ENCODE data around the gene TMEM231.
"Not testable (repeated sequence)": the region's sequence is repeated elsewhere in the genome, so short reads cannot be mapped to it uniquely, and the experiment has no call there.

The TMEM231 gene

DNA sequence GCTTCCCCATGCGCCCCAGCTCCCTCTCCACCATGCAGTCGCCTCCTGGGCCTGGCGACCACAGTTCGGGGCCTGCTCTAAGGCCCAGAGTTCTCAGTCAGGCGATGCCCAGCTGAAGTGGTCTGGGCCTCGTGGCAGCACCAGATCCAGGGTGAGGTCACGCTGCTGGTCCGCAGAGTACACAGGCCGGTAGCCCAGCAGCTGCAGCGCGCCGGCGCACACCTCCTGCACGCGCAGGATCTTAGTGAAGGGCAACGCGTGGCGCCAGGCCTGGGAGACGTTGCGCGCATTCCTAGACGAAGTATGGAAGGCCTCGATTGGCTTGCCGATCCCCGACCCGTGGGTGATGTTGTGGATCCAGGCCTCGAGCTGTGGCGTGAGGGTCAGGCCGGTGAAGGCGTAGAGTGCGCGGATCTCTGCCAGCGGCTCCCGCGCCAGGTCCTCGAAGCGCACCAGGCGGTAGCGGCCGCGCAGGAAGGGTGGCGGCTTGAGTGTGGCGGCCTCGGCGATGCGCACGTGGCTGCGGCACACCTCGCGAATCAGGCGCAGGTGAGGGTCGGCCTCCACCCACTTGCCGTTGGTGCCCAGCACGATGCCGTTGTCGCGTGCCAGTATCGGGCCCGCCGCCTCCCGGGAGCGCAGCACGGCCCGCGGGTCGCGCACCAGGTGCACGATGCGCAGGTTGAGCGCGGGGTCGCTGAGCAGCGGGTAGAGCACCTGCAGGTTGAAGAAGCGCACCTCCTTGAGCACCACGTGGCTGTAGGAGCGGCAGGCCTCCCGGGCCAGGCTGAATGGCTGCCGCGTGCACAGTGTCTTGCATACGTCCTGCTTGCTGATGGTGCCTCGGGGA, 26.8 kb downstream of the TMEM231 start:
- DNase-seq = no peak

DNA sequence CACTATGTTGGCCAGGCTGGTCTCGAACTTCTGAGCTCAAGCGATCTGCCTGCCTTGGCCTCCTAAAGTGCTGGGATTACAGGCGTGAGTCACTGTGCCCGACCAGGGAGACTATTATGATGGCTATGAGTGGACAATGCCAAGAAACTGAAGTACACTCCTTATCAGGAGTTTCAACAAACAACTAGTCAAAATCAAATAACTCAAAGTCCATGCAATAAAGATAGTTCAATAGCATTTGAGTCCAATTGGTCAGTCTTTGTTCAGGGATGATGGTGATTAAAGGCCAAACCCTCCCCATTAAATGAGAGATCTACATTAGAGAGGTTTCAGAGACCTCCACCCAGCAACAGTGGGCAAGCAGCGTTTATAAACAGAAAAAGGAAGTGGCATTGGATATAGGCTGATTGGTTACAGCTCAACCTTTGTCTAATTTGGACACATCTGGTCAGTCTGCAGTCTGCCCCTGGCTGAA, 28.2 kb downstream of the TMEM231 start:
- DNase-seq = no peak

GRCh38 chr16:75526032-75526790, 29.8 kb downstream of the TMEM231 start:
- DNase-seq = no peak

GRCh38 chr16:75519175-75519574, 36.9 kb downstream of the TMEM231 start:
- no peak for DNase-seq

GRCh38 chr16:75516189-75516966, 39.7 kb downstream of the TMEM231 start:
- not testable (repeated sequence) for DNase-seq

DNA sequence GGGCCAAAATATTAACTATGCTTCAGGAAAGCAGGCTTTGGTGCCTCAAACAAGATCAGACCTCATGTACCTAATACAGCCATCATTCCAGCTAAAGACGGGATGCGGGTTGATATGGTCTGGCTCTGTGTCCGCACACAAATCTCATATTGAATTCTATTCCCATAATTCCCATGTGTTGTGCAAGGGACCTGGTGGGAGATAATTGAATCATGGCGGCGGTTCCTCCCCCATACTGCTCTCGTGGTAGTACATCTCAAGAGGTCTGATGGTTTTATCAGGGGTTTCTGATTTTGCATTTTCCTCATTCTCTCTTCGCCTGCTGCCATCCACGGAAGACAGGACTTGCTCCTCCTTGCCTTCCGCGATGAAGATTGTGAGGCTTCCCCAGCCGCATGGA, 41.8 kb downstream of the TMEM231 start:
- no peak for DNase-seq

DNA sequence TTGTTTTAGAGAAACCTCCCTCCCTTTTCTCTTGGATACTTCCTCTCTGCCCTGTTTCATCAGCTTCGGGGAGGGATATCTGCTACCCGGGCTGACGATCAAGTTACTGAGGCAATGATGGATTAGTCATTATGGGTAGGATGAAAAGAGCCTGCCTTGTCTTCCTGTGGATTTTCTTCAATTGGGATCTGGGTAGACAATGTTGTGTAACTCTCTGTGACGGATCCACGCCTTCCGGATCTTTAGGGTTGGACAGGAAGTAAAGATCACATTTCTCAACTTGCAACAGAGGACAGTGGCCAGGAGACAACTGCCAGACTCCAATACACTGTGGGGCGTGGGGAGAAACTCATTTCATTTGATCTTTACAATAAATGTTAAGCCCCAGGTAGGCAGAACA, 49.5 kb downstream of the TMEM231 start:
- DNase-seq = no peak

- no peak for DNase-seq
These were observed 49.9 kb downstream of the TMEM231 start for GRCh38 chr16:75506107-75506506.

DNA sequence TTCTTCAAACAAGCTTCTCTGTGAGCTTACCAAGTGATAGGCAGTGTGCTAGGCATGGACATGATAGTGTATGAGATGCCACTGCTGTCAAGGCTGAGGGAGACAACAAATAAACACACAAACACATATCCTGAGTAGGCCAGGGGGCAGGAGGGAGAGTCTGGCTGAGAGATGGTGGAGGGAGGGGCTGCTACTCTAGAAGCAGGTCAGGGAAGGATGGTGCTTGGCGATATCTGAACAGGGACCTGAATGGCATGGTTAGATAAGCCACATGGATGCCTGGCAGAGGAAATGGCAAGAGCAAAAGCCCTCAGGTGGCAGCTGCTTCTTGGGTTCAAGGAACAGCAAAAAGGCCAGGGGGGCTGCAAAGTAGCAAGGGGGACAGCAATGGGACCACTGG, 52.3 kb downstream of the TMEM231 start:
- DNase-seq = no peak

DNA sequence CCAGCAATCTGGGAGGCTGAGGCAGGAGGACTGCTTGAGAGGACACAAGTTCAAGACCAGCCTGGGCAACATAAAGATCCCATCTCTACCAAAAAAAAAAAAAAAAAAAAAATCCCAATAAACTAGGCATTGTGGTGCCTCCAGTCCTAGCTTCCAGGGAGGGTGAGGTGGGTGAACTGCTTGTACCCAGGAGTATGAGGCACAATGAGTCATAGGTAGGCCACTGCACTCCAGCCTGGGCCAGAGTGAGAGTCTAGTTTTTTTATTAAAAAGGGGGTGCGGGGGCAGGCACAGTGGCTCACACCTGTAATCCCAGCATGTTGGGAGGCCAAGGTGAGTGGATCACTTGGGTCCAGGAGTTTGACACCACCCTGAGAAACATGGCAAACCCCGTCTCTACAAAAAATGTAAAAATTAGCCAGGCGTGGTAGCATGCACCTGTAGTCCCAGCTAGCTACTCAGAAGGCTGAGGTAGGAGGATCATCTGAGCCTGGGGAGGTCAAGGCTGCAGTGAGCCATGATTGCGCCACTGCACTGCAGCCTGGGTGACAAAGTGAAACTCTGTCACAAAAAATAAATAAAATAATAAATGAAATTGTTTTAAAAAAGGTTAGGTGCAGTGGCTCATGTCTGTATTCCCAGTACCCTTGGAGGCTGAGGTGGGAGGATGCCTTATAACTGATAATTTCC, 53.0 kb downstream of the TMEM231 start:
- no peak for DNase-seq

DNA sequence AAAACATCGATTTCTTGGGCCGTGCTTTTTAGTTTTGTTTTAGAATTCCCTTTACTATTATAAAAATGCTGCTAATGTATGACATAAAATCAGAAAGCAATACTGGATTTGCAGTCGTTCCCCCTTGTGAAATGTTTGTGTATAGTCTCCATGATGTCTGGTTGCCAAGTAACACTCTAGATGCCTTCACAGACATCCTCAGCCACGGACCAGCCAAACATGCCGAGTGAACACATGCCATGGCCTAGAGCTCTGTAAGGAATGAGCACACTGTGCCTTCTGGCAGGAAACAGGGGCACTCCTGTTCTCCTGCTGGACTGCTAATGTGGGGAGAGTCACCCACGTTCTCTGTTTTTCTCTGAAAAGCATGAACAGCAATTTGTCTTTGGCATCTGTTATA, 54.2 kb downstream of the TMEM231 start:
- not testable (repeated sequence) for DNase-seq

- no peak for DNase-seq
These were observed 54.7 kb downstream of the TMEM231 start for GRCh38 chr16:75501359-75501758.

- DNase-seq = not testable (repeated sequence)
These were observed 57.3 kb downstream of the TMEM231 start for GRCh38 chr16:75498605-75499322.

GRCh38 chr16:75497558-75497957, 58.5 kb downstream of the TMEM231 start:
- DNase-seq = no peak

DNA sequence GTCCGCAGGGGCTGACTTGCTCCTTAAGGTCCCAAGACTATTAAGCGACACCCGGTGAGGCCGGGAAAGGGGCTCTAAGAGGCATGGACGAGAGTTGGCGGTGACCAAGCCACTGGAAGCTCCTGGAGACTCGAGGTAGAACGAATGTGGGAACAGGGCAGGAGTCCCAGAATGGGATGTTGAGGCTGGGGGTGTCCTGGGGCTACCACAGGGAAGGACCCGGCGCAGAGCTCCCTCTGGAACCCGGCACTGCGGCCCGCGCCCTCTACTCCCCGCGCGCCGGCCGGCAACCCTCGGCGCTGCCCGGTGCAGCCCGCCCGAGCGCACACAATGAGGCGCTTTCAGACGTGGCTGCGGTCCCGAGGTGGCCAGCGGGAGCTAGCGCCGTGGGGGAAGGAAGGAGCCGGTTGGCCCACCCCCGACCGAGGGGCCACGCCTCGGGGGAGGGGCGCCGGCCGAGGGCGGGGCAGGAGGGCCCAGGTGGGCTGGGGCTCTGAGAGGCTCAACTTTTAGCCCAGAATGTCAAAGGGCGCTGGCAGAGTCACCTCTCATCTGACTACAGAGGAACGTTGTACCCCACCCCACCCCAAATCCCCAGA, 60.9 kb downstream of the TMEM231 start, which contains the start of gene CHST6:
CHST6 (minus strand) TSS at position 366 of the 599 bp plus-strand sequence. CDS start 15,613 bp downstream, outside the sequence.
- DNase-seq = no peak

GRCh38 chr16:75494661-75495075, 61.4 kb downstream of the TMEM231 start:
- no peak for DNase-seq

GRCh38 chr16:75494184-75494583, 61.9 kb downstream of the TMEM231 start:
- DNase-seq = no peak

GRCh38 chr16:75491876-75492275, 64.2 kb downstream of the TMEM231 start:
- DNase-seq = no peak

DNA sequence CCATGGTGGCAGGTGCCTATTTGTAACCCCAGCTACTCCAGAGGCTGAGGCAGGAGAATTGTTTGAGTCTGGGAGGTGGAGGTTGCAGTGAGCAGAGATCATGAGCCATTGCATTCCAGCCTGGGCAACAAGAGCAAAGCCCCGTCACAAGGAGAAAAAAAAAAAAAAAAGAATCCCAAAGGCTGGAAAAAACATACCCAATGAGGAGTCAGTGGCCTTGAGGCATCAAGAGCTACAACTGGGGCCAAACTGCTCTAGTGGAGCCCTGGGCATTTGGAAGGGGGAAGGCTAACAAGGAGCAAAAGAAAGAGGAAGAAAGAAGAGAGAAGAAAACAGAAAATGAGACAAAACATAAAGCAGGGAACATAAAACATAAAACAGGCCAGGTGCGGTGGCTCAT, 67.7 kb downstream of the TMEM231 start:
- DNase-seq = no peak
